ENCODE data around the gene APBB1. TPM values are rescaled to one million over a fixed set of nuclear protein-coding genes. Genes with fewer than 3 reads are reported as not detected.

The APBB1 gene
- total RNA-seq, 1 donor from 2014 or later = 26.9 TPM

DNA sequence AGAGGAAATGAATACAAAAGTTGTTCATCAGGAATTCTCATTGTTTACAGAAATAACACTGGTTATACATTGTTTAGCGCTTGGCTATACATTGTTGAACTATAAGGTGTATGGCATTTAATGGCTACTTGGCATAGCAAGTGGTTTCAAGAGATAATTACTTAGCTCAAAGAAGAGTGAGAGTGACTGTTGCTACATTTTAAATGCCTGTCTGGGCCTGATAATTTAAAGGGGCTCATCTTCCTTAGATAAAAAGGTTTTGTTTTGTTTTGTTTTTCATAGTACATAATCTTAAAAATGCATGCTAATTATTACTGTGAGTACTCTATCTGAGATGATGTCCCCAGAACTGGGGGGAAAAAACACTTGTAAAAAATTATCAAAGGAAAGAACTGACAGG is 30.1 kb downstream of the APBB1 start:
- no peak overlapping the region for H3K4me3 ChIP-seq (ENCODE audit: low read depth, low read length)
- TF ChIP-seq, protein P1, sequence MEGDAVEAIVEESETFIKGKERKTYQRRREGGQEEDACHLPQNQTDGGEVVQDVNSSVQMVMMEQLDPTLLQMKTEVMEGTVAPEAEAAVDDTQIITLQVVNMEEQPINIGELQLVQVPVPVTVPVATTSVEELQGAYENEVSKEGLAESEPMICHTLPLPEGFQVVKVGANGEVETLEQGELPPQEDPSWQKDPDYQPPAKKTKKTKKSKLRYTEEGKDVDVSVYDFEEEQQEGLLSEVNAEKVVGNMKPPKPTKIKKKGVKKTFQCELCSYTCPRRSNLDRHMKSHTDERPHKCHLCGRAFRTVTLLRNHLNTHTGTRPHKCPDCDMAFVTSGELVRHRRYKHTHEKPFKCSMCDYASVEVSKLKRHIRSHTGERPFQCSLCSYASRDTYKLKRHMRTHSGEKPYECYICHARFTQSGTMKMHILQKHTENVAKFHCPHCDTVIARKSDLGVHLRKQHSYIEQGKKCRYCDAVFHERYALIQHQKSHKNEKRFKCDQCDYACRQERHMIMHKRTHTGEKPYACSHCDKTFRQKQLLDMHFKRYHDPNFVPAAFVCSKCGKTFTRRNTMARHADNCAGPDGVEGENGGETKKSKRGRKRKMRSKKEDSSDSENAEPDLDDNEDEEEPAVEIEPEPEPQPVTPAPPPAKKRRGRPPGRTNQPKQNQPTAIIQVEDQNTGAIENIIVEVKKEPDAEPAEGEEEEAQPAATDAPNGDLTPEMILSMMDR (IDR thresholded peaks at IDR 0.05; ENCODE audit: insufficient read depth, low read length, poor library complexity, severe bottlenecking) = no peak
- DNase-seq (ENCODE audit: low read depth) = no peak
- H3K36me3 ChIP-seq (ENCODE audit: control insufficient read depth, insufficient read depth, low read length) = no peaks in the 10 kb centered on the region
- H3K27me3 ChIP-seq (ENCODE audit: control insufficient read depth, insufficient read depth, low read length) = no peaks in the 10 kb centered on the region

DNA sequence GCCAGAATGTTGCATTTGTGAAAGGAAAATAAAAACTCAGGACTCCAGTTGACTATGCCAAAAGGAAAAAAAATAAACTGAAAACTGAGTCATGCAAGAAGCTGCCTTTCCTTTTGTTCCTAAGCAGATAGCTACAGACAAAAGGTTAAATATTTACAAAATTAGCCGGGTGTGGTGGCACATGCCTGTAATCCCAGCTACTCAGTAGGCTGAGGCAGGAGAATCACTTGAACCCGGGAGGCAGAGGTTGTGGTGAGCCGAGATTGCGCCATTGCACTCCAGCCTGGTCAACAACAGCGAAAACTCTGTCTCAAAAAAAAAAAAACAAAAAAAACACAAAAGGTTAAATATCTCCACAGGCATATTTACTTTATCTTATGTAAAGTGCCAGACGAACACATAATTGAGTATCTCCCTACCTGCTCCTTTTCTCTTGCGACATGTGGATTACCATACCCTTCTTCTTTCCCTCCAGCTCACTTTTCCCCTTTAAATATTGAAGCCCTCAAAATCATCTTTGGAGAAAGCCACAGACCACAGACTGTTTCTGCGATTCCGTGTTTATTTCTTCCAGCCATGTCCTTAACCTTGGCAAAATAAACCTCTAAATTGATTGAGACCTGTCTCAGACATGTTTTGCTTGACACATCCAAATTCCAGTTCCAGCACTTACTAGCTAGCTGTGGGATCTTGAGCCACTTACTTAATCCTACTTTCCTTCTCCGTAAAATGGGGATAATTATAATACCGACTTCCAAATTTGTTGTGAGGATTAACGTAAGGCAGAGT is 30.9 kb downstream of the APBB1 start:
- H3K4me3 ChIP-seq (ENCODE audit: low read depth, low read length) = no peak overlapping the region

DNA sequence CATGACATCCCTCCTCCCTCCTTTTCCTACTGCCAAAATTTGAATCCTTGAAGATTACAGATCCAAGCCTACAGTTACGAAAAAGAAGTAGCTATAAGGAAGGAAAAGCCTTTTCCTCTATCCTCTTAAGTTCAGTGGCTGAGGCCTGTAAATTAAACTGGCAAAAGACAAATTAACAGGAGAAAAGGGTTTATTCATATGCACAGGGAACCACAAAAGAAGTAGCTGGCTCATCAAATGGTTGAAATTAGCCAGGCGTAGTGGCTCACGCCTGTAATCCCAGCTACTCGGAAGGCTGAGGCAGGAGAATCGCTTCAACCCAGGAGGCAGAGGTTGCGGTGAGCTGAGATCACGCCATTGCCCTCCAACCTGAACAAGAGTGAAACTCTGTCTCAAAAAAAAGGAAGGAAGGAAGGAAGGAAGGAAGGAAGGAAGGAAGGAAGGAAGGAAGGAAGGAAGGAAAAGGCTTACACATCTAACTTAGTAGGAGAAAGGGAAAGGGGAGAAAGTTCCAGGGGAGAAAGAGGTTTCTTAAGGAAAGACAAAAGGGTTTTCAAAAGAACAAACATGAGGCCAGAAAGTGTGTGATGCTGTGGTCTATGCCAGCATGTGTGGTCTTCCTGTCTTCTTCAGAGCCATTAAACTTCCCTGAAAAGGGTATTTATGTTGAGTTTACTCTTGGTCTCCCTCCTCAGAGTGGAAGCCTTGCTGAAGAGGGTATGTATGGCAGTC is 33.7 kb downstream of the APBB1 start:
- Histone ChIP-seq H3K4me3 (ENCODE audit: low read depth, low read length) (no peak overlapping the region), H3K36me3 (ENCODE audit: control insufficient read depth, insufficient read depth, low read length) (no peaks in the 10 kb centered on the region), H3K27me3 (ENCODE audit: control insufficient read depth, insufficient read depth, low read length) (no peaks in the 10 kb centered on the region)
- no peak for DNase-seq (ENCODE audit: low read depth)
- TF ChIP-seq, protein P1 (IDR thresholded peaks at IDR 0.05; ENCODE audit: insufficient read depth, low read length, poor library complexity, severe bottlenecking) = no peak

More for the DNA sequence above, 30.9 kb downstream of the APBB1 start:
- Histone ChIP-seq H3K36me3 (ENCODE audit: control insufficient read depth, insufficient read depth, low read length) (no peaks in the 10 kb centered on the region), H3K27me3 (ENCODE audit: control insufficient read depth, insufficient read depth, low read length) (no peaks in the 10 kb centered on the region)
- DNase-seq (ENCODE audit: low read depth) = peak; percentile 75
- TF ChIP-seq, protein P1 (IDR thresholded peaks at IDR 0.05; ENCODE audit: insufficient read depth, low read length, poor library complexity, severe bottlenecking) = no peak

DNA sequence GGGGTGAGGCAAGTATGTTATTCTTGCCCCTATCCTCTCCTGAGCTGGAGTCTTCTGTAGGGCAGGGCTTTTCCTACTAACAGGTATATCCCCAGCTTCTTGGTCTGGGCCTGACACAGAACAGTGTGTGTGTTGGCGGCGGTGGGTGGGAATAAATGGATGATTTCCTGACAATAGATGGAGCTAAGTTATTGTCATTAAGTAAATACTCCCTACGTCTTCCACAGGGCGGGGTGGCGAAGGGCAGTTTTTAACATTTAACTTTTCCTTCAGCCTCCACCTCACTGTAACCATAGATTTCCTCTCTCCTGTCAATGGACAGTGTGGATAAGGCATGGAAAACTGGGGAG is 40.3 kb downstream of the APBB1 start:
- TF ChIP-seq, protein P1 (IDR thresholded peaks at IDR 0.05; ENCODE audit: insufficient read depth, low read length, poor library complexity, severe bottlenecking) = no peak
- Histone ChIP-seq H3K27me3 (ENCODE audit: control insufficient read depth, insufficient read depth, low read length) (no peaks in the 10 kb centered on the region), H3K4me3 (ENCODE audit: low read depth, low read length) (no peak overlapping the region), H3K36me3 (ENCODE audit: control insufficient read depth, insufficient read depth, low read length) (no peaks in the 10 kb centered on the region)
- DNase-seq (ENCODE audit: low read depth) = no peak

DNA sequence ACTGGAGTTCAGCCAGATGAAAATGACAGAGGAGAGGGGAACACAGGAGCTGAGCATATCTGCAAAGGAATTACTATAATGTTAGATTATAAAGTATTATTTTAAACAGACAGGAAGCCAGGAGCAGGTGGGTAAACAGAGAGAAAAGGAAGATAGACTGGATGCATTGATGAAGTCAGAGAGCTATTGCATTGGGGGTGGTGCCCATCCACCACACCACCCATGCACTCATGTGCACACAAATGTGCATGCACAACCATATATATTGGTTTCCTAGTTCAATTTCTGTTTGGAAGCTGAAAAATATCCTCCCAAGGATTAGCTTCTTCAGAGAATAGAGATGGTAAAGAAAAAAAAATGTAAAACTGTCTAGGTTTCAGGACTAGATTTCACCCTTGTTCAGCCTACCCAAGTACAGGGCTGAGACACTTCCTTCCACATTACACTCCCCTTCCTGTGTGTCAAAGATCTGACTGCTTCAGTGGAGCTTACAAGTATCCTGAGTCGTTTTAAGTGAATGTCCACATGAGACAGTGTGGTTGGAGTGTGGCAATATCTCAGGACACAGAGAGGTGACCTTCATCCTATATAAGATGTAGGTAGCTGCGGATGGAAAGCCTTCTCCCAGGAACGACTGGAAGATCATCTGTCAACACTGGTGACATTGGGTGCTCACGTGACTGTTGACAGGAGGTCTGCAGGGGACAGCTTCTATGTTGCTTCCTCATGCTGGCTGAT is 40.8 kb downstream of the APBB1 start:
- DNase-seq (ENCODE audit: low read depth) = no peak
- Histone ChIP-seq H3K4me3 (ENCODE audit: low read depth, low read length) (no peak overlapping the region), H3K36me3 (ENCODE audit: control insufficient read depth, insufficient read depth, low read length) (no peaks in the 10 kb centered on the region), H3K27me3 (ENCODE audit: control insufficient read depth, insufficient read depth, low read length) (no peaks in the 10 kb centered on the region)
- TF ChIP-seq, protein P1 (IDR thresholded peaks at IDR 0.05; ENCODE audit: insufficient read depth, low read length, poor library complexity, severe bottlenecking) = no peak
